HG03558 (cell line): ENCODE data around the gene C16orf89.
"Not testable (repeated sequence)": the region's sequence is repeated elsewhere in the genome, so short reads cannot be mapped to it uniquely, and the experiment has no call there.

Experiments
- ATAC-seq: cut with Tn5 transposase; IDR thresholded peaks from one replicate; pipeline ENCODE4 v1.9.1; 2021; ENCODE audit warnings: moderate number of reproducible peaks; ENCODE audit not compliant: unreplicated experiment; ENCODE audit errors: extremely low read depth

Gene C16orf89

GRCh38 chr16:5062790-5063765 is 2.7 kb downstream of the C16orf89 start:
- no peak for ATAC-seq

GRCh38 chr16:5062051-5062450 is 3.7 kb downstream of the C16orf89 start:
- no peak for ATAC-seq

GRCh38 chr16:5060073-5060641 is 5.6 kb downstream of the C16orf89 start:
- ATAC-seq = no peak

GRCh38 chr16:5059386-5060072 is 6.2 kb downstream of the C16orf89 start:
- ATAC-seq = no peak

GRCh38 chr16:5058476-5058875 is 7.3 kb downstream of the C16orf89 start:
- ATAC-seq = no peak

GRCh38 chr16:5056352-5056751 is 9.4 kb downstream of the C16orf89 start:
- ATAC-seq = no peak

GRCh38 chr16:5054876-5055865 is 10.6 kb downstream of the C16orf89 start:
- ATAC-seq = no peak

- ATAC-seq = no peak
Measured at GRCh38 chr16:5046914-5047313, 18.8 kb downstream of the C16orf89 start.

- no peak for ATAC-seq
Measured at GRCh38 chr16:5045499-5046115, 20.1 kb downstream of the C16orf89 start.

GRCh38 chr16:5044581-5044980 is 21.2 kb downstream of the C16orf89 start:
- ATAC-seq = not testable (repeated sequence)

- ATAC-seq = no peak
Measured at GRCh38 chr16:5044011-5044540, 21.7 kb downstream of the C16orf89 start.

- ATAC-seq = no peak
Measured at GRCh38 chr16:5042574-5043171, 23.1 kb downstream of the C16orf89 start.

GRCh38 chr16:5041600-5042133 is 24.1 kb downstream of the C16orf89 start:
- ATAC-seq = peak; percentile 57

GRCh38 chr16:5040451-5040850 is 25.3 kb downstream of the C16orf89 start:
- ATAC-seq = no peak

GRCh38 chr16:5036228-5037156 is 29.3 kb downstream of the C16orf89 start:
- no peak for ATAC-seq

GRCh38 chr16:5035909-5036227 is 29.9 kb downstream of the C16orf89 start:
- ATAC-seq = no peak

GRCh38 chr16:5034167-5034523 is 31.6 kb downstream of the C16orf89 start:
- ATAC-seq = no peak
